Testis (tissue), 2 donors: ENCODE measurements around the gene WDR17.

Experiments
- CTCF ChIP-seq, 3 experiments: fragments of 450-650 bp in 2 of 3; fragments of 200-600 bp in 1 of 3; sonication (generic) in 1 of 3; IDR thresholded peaks; one replicate each; pipeline ENCODE4 v1.5.1; 2016 to 2019; ENCODE audit warnings: antibody characterized with exemption in 3 of 3, mild to moderate bottlenecking in 2 of 3, moderate library complexity in 1 of 3
- POLR2A ChIP-seq: fragments of 450-650 bp; IDR thresholded peaks from one replicate; pipeline ENCODE4 v1.6.1; 2017; ENCODE audit warnings: antibody characterized with exemption, mild to moderate bottlenecking, moderate library complexity

DNA sequence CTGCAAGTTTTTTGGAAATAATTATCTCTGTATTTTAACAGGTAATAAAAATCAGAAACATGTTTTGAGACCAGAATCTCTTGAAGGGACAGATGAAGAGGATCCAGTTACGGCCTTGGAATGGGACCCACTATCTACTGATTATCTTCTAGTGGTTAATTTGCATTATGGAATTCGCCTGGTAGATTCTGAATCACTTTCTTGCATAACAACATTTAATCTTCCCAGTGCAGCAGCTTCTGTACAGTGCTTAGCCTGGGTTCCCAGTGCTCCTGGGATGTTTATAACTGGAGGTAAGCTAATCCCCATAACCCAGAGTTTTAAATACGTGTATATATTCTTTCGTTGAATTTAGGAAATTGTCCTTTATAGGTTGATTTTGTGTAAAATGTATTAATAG lies 59.4 kb downstream of the WDR17 start:
- TF ChIP-seq CTCF (IDR thresholded peaks at IDR 0.05) (no peak), POLR2A (no peak)
